DOHH2 (cell line): ENCODE measurements around the gene JPH2.

Source experiments
- H3F3A ChIP-seq: fragments of 200-600 bp; sonication (generic), shearing (Covaris generic); 2 replicates; pipeline ENCODE4 v1.6.0; 2016; ENCODE audit warnings: antibody characterized with exemption, mild to moderate bottlenecking; ENCODE audit not compliant: control insufficient read depth, insufficient read depth
- H3K27ac ChIP-seq: fragments of 200-600 bp; sonication (generic); 2 replicates; pipeline ENCODE4 v1.5.1; 2014; ENCODE audit warnings: low read depth, mild to moderate bottlenecking, low read length, moderate library complexity
- H3K27me3 ChIP-seq: fragments of 200-600 bp; sonication (generic); 2 replicates; pipeline ENCODE4 v1.6.1; 2014; ENCODE audit warnings: mild to moderate bottlenecking, low read length, mixed read lengths; ENCODE audit not compliant: control insufficient read depth
- H3K36me3 ChIP-seq: fragments of 200-600 bp; sonication (generic); 2 replicates; pipeline ENCODE4 v1.6.1; 2014; ENCODE audit warnings: mild to moderate bottlenecking, low read length, moderate library complexity, mixed read lengths; ENCODE audit not compliant: control insufficient read depth
- H3K4me1 ChIP-seq: fragments of 200-600 bp; sonication (generic); 2 replicates; pipeline ENCODE4 v1.6.1; 2014; ENCODE audit warnings: mild to moderate bottlenecking, low read length, mixed read lengths; ENCODE audit not compliant: control insufficient read depth
- H3K4me2 ChIP-seq: fragments of 200-600 bp; sonication (generic); 2 replicates; pipeline ENCODE4 v1.6.0; 2014; ENCODE audit warnings: mild to moderate bottlenecking, low read length, moderate library complexity
- H3K4me3 ChIP-seq: fragments of 200-600 bp; sonication (generic); 2 replicates; pipeline ENCODE4 v1.5.1; 2014; ENCODE audit warnings: mild to moderate bottlenecking, low read length, mixed read lengths
- H3K79me2 ChIP-seq: fragments of 200-600 bp; sonication (generic); 2 replicates; pipeline ENCODE4 v1.6.1; 2014; ENCODE audit warnings: mild to moderate bottlenecking, low read length, mixed read lengths; ENCODE audit not compliant: control insufficient read depth
- H3K9me2 ChIP-seq: fragments of 200-600 bp; sonication (generic); replicated peaks from 2 replicates; pipeline ENCODE4 v1.6.1; 2014; ENCODE audit warnings: mild to moderate bottlenecking, low read length, mixed read lengths; ENCODE audit not compliant: control insufficient read depth
- H3K9me3 ChIP-seq: fragments of 200-600 bp; sonication (generic); 2 replicates; pipeline ENCODE4 v1.6.1; 2014; ENCODE audit warnings: antibody characterized with exemption, low read length, mixed read lengths; ENCODE audit not compliant: control insufficient read depth, insufficient read depth
- H4K20me1 ChIP-seq: fragments of 200-600 bp; sonication (generic); 2 replicates; pipeline ENCODE4 v1.6.0; 2014; ENCODE audit warnings: low read depth, mild to moderate bottlenecking, antibody characterized with exemption, low read length, moderate library complexity; ENCODE audit not compliant: control insufficient read depth, insufficient read depth
- EZH2phosphoT487 ChIP-seq: fragments of 200-600 bp; sonication (generic); IDR thresholded peaks from 2 replicates; pipeline ENCODE4 v1.6.1; 2017; ENCODE audit warnings: borderline replicate concordance, mild to moderate bottlenecking, antibody characterized with exemption, low read length, moderate library complexity, mixed read lengths
- TF ChIP-seq, protein P1 (sequence below): fragments of 200-600 bp; sonication (generic); IDR thresholded peaks from one replicate; pipeline ENCODE4 v1.5.1; 2014; ENCODE audit warnings: antibody characterized with exemption, mild to moderate bottlenecking, low read depth, low read length; ENCODE audit not compliant: poor library complexity, severe bottlenecking

The JPH2 gene

DNA sequence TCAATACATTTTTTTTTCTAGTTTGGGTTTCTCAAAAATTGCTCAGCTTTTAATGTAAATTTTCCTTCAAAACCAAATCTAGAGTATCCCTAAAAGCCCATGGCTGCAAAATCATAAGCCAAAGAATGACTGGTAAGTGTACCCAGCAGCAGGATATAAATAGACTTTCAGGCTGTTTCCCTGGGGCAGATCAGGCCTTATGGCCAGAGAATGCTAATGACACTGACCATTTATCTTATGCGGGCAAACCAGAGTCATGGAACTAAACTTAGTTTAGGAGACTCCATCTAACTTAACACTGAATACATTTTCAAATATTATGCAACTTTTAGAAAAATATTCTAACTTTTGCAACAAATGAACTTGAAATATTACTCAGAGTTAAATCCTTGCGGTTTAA lies 16.2 kb upstream of the JPH2 start:
- H3K36me3 ChIP-seq, result peaks cover 82% of the 10 kb centered on the region

GRCh38 chr20:44200983-44201382 lies 14.0 kb upstream of the JPH2 start:
- H3K4me2 ChIP-seq, result no peak overlapping the region
- no peak overlapping the region for H3K4me3 ChIP-seq
- TF ChIP-seq, protein P1, sequence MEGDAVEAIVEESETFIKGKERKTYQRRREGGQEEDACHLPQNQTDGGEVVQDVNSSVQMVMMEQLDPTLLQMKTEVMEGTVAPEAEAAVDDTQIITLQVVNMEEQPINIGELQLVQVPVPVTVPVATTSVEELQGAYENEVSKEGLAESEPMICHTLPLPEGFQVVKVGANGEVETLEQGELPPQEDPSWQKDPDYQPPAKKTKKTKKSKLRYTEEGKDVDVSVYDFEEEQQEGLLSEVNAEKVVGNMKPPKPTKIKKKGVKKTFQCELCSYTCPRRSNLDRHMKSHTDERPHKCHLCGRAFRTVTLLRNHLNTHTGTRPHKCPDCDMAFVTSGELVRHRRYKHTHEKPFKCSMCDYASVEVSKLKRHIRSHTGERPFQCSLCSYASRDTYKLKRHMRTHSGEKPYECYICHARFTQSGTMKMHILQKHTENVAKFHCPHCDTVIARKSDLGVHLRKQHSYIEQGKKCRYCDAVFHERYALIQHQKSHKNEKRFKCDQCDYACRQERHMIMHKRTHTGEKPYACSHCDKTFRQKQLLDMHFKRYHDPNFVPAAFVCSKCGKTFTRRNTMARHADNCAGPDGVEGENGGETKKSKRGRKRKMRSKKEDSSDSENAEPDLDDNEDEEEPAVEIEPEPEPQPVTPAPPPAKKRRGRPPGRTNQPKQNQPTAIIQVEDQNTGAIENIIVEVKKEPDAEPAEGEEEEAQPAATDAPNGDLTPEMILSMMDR, result no peak
- TF ChIP-seq EZH2phosphoT487, result no peak
- H3K9me3 ChIP-seq, result no peaks in the 10 kb centered on the region
- peaks cover 84% of the 10 kb centered on the region for H3K36me3 ChIP-seq
- H4K20me1 ChIP-seq, result no peaks in the 10 kb centered on the region
- H3K9me2 ChIP-seq, result no peaks in the 10 kb centered on the region
- no peaks in the 10 kb centered on the region for H3K27me3 ChIP-seq
- peaks cover 35% of the 10 kb centered on the region for H3K79me2 ChIP-seq
- H3F3A ChIP-seq, result no peaks in the 10 kb centered on the region
- no peaks in the 10 kb centered on the region for H3K4me1 ChIP-seq
- no peak overlapping the region for H3K27ac ChIP-seq

More for the DNA sequence above, 16.2 kb upstream of the JPH2 start:
- TF ChIP-seq, protein P1, result no peak
- no peak for TF ChIP-seq EZH2phosphoT487
- H4K20me1 ChIP-seq, result peaks cover 1% of the 10 kb centered on the region; the same call in 1 of the 2 replicates
- no peaks in the 10 kb centered on the region for H3K9me3 ChIP-seq
- H3K4me2 ChIP-seq, result no peak overlapping the region
- peaks cover 14% of the 10 kb centered on the region for H3K4me1 ChIP-seq
- peaks cover 57% of the 10 kb centered on the region for H3K79me2 ChIP-seq
- no peak overlapping the region for H3K4me3 ChIP-seq
- no peaks in the 10 kb centered on the region for H3F3A ChIP-seq
- no peak overlapping the region for H3K27ac ChIP-seq
- no peaks in the 10 kb centered on the region for H3K27me3 ChIP-seq
- H3K9me2 ChIP-seq, result no peaks in the 10 kb centered on the region

DNA sequence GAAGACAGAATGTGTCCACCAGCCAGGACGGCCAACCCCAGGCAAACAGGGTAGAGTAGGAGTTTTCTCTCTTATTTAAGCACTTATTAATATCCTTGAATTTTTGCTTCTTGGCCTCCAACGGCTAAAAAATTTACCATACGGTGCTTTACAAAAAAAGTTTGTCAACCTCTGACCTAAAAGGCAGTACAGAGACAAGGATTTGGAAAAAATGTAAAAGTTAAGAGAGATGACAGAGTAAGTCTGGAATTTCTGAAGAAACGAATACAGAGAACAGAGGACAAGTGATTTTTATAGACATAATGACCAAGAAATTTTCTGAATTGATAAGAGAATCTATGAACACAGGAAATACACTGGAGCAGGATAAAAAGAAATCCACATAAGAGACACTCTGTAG lies 13.4 kb upstream of the JPH2 start:
- Histone ChIP-seq H4K20me1 (no peaks in the 10 kb centered on the region), H3K36me3 (peaks cover 80% of the 10 kb centered on the region), H3F3A (no peaks in the 10 kb centered on the region; the same call in 1 of the 2 replicates), H3K27ac (no peak overlapping the region), H3K79me2 (peaks cover 30% of the 10 kb centered on the region), H3K9me2 (no peaks in the 10 kb centered on the region), H3K4me3 (no peak overlapping the region), H3K27me3 (no peaks in the 10 kb centered on the region), H3K4me2 (no peak overlapping the region), H3K4me1 (no peaks in the 10 kb centered on the region), H3K9me3 (no peaks in the 10 kb centered on the region)
- TF ChIP-seq EZH2phosphoT487, result no peak

- H3K79me2 ChIP-seq, result peaks cover 25% of the 10 kb centered on the region
- no peaks in the 10 kb centered on the region for H4K20me1 ChIP-seq
- H3K36me3 ChIP-seq, result peaks cover 75% of the 10 kb centered on the region
These were observed 12.9 kb upstream of the JPH2 start for GRCh38 chr20:44199877-44200276.

More at GRCh38 chr20:44199877-44200276, 12.9 kb upstream of the JPH2 start:
- Histone ChIP-seq H3K9me2 (no peaks in the 10 kb centered on the region), H3K4me3 (no peak overlapping the region), H3K4me2 (no peak overlapping the region), H3K9me3 (no peaks in the 10 kb centered on the region), H3F3A (no peaks in the 10 kb centered on the region; the same call in 1 of the 2 replicates), H3K27ac (no peak overlapping the region), H3K4me1 (no peaks in the 10 kb centered on the region), H3K27me3 (no peaks in the 10 kb centered on the region)
- TF ChIP-seq, protein P1, result no peak
- TF ChIP-seq EZH2phosphoT487, result no peak
